Stomach smooth muscle (tissue), 2 donors: ENCODE results near the gene RAB6D.
"Not testable (repeated sequence)": the region's sequence is repeated elsewhere in the genome, so short reads cannot be mapped to it uniquely, and the experiment has no call there.

Source experiments
- H3K27ac ChIP-seq: one replicate; pipeline ENCODE4 v1.7.0; 2013; ENCODE audit warnings: mild to moderate bottlenecking, low read length, inconsistent platforms
- H3K27me3 ChIP-seq, 2 donors: one replicate each; pipeline ENCODE4 v1.7.0; 2013; ENCODE audit warnings: low read length in 2 of 2; ENCODE audit not compliant: insufficient read depth in 2 of 2, control insufficient read depth in 1 of 2
- H3K36me3 ChIP-seq, 2 donors: one replicate each; pipeline ENCODE4 v1.7.0; 2013; ENCODE audit warnings: low read length in 2 of 2; ENCODE audit not compliant: control insufficient read depth in 2 of 2, insufficient read depth in 2 of 2
- H3K4me1 ChIP-seq: one replicate; pipeline ENCODE4 v1.7.0; 2013; ENCODE audit warnings: low read length; ENCODE audit not compliant: control insufficient read depth, insufficient read depth
- H3K4me3 ChIP-seq, 2 donors: one replicate each; pipeline ENCODE4 v1.7.0; 2013; ENCODE audit warnings: low read length in 2 of 2
- H3K9ac ChIP-seq, 2 donors: one replicate each; pipeline ENCODE4 v1.7.0; 2013; ENCODE audit warnings: low read length in 2 of 2, mild to moderate bottlenecking in 1 of 2
- H3K9me3 ChIP-seq, 2 donors: one replicate each; pipeline ENCODE4 v1.7.0; 2013; ENCODE audit warnings: low read length in 2 of 2; ENCODE audit not compliant: control insufficient read depth in 2 of 2
- donor health status: healthy.
- donor health status: Pancreatic carcinoma.

RAB6D gene

GRCh38 chr2:131311001-131311400, 53.0 kb downstream of the RAB6D start:
- not testable (repeated sequence) for H3K27me3 ChIP-seq, H3K9me3 ChIP-seq, H3K36me3 ChIP-seq, H3K27ac ChIP-seq, H3K4me3 ChIP-seq, H3K9ac ChIP-seq, H3K4me1 ChIP-seq
